Left lobe of liver (tissue), 2 donors: ENCODE results near the gene ACYP2. TPM values are rescaled to one million over a fixed set of nuclear protein-coding genes. Genes with fewer than 3 reads are reported as not detected.
"Not testable (repeated sequence)": the region's sequence is repeated elsewhere in the genome, so short reads cannot be mapped to it uniquely, and the experiment has no call there.

Experiments used
- ATAC-seq: fragments of 200-7000 bp; cut with Tn5 transposase; one replicate; pipeline ENCODE4 v1.9.1; 2020; ENCODE audit warnings: mild to moderate bottlenecking, moderate library complexity
- DNase-seq: peaks from one replicate; pipeline ENCODE4 v3.0.0-alpha.2; 2020; ENCODE audit warnings: low spot score
- total RNA-seq: library from RNA; stranded (reverse); gene quantifications from one replicate; pipeline ENCODE4 v1.2.1, GENCODE V29; 2021
- donor health status: DM: no; HTN: no; CAD: no; lungs with moderate emphysema.
- donor health status: DM: no; HTN: yes; CAD: no.

Gene ACYP2
- total RNA-seq, 1 donor from 2014 or later: 20.4 TPM

- ATAC-seq: not testable (repeated sequence)
Measured at GRCh38 chr2:54096141-54096540, 19.3 kb upstream of the ACYP2 start.

GRCh38 chr2:54097124-54097523 lies 18.3 kb upstream of the ACYP2 start:
- DNase-seq (no peak), ATAC-seq (no peak)

More at GRCh38 chr2:54096141-54096540, 19.3 kb upstream of the ACYP2 start:
- DNase-seq: not testable (repeated sequence)

- no peak for DNase-seq
- ATAC-seq: no peak
Measured at GRCh38 chr2:54099370-54099769, 16.0 kb upstream of the ACYP2 start.

- DNase-seq (no peak), ATAC-seq (no peak)
Measured at GRCh38 chr2:54099829-54100585, 15.4 kb upstream of the ACYP2 start.

GRCh38 chr2:54100772-54101171 lies 14.6 kb upstream of the ACYP2 start:
- DNase-seq (no peak), ATAC-seq (no peak)

GRCh38 chr2:54103454-54104314 lies 11.7 kb upstream of the ACYP2 start:
- peak; percentile 60 for DNase-seq
- peak; percentile 83 for ATAC-seq

- DNase-seq (peak; percentile 58), ATAC-seq (peak; percentile 89)
Measured at GRCh38 chr2:54106631-54107454, 8.6 kb upstream of the ACYP2 start.

GRCh38 chr2:54107455-54107764 lies 8.0 kb upstream of the ACYP2 start:
- no peak for DNase-seq
- peak; percentile 74 for ATAC-seq

- DNase-seq: no peak
- no peak for ATAC-seq
Measured at GRCh38 chr2:54107903-54108615, 7.4 kb upstream of the ACYP2 start.

GRCh38 chr2:54109848-54110247 lies 5.6 kb upstream of the ACYP2 start:
- DNase-seq (no peak), ATAC-seq (no peak)

GRCh38 chr2:54114479-54114878 lies 936 bp upstream of the ACYP2 start:
- not testable (repeated sequence) for ATAC-seq, DNase-seq

GRCh38 chr2:54114936-54115283 lies 505 bp upstream of the ACYP2 start:
- ATAC-seq: no peak
- DNase-seq: no peak

GRCh38 chr2:54116598-54116997 lies 1.2 kb downstream of the ACYP2 start:
- ATAC-seq, DNase-seq: not testable (repeated sequence)

GRCh38 chr2:54120950-54121349 lies 5.5 kb downstream of the ACYP2 start:
- no peak for ATAC-seq
- no peak for DNase-seq

GRCh38 chr2:54122171-54122935 lies 6.9 kb downstream of the ACYP2 start:
- no peak for ATAC-seq

GRCh38 chr2:54122939-54123338 lies 7.5 kb downstream of the ACYP2 start:
- DNase-seq (no peak), ATAC-seq (no peak)

More at GRCh38 chr2:54122171-54122935, 6.9 kb downstream of the ACYP2 start:
- no peak for DNase-seq

GRCh38 chr2:54127174-54127573 lies 11.8 kb downstream of the ACYP2 start:
- not testable (repeated sequence) for DNase-seq, ATAC-seq

GRCh38 chr2:54133056-54133455 lies 17.6 kb downstream of the ACYP2 start:
- no peak for ATAC-seq
- no peak for DNase-seq

GRCh38 chr2:54139210-54139609 lies 23.8 kb downstream of the ACYP2 start:
- DNase-seq (no peak), ATAC-seq (no peak)

- DNase-seq: peak; percentile 60
- ATAC-seq: peak; percentile 97
Measured at GRCh38 chr2:54143780-54144179, 28.4 kb downstream of the ACYP2 start.
